Smooth muscle cell (in vitro differentiated cells): ENCODE data around the gene ZNF20. TPM values are rescaled to one million over a fixed set of nuclear protein-coding genes. Genes with fewer than 3 reads are reported as not detected.

Source experiments
- DNase-seq: peaks from one replicate; lab custom pipeline; 2025; ENCODE audit not compliant: unreplicated experiment; lab: John Stamatoyannopoulos, UW
- H2AFZ ChIP-seq: fragments of 200-600 bp; sonication (generic); 2 replicates; pipeline ENCODE4 v1.6.0; 2016; ENCODE audit warnings: antibody characterized with exemption, low read depth, mild to moderate bottlenecking
- H3F3A ChIP-seq: fragments of 200-600 bp; sonication (generic); 2 replicates; pipeline ENCODE4 v1.6.0; 2017; ENCODE audit warnings: antibody characterized with exemption, low read depth
- H3K27ac ChIP-seq: fragments of 200-600 bp; sonication (generic); 2 replicates; pipeline ENCODE4 v1.5.1; 2016; ENCODE audit warnings: low read depth, mild to moderate bottlenecking
- H3K27me3 ChIP-seq: fragments of 200-600 bp; sonication (generic); 2 replicates; pipeline ENCODE4 v1.6.1; 2016; ENCODE audit warnings: low read depth, mild to moderate bottlenecking
- H3K36me3 ChIP-seq: fragments of 200-600 bp; sonication (generic); 2 replicates; pipeline ENCODE4 v1.5.1; 2016; ENCODE audit warnings: low read depth
- H3K4me1 ChIP-seq: fragments of 200-600 bp; sonication (generic); 2 replicates; pipeline ENCODE4 v1.5.1; 2016; ENCODE audit warnings: low read depth
- H3K4me2 ChIP-seq: fragments of 200-600 bp; sonication (generic); 2 replicates; pipeline ENCODE4 v1.6.0; 2016; ENCODE audit warnings: mild to moderate bottlenecking
- H3K4me3 ChIP-seq: fragments of 200-600 bp; sonication (generic); 2 replicates; pipeline ENCODE4 v1.5.1; 2016; ENCODE audit warnings: mild to moderate bottlenecking
- H3K79me2 ChIP-seq: fragments of 200-600 bp; sonication (generic); 2 replicates; pipeline ENCODE4 v1.6.0; 2016; ENCODE audit warnings: low read depth, mild to moderate bottlenecking
- H3K9ac ChIP-seq: fragments of 200-600 bp; sonication (generic); 2 replicates; pipeline ENCODE4 v1.6.0; 2016; ENCODE audit warnings: low read depth
- H3K9me3 ChIP-seq: fragments of 200-600 bp; sonication (generic); replicated peaks from 2 replicates; pipeline ENCODE4 v1.5.1; 2016; ENCODE audit warnings: low read depth
- H4K20me1 ChIP-seq: fragments of 200-600 bp; sonication (generic); 2 replicates; pipeline ENCODE4 v1.6.0; 2016; ENCODE audit warnings: low read depth
- WGBS: methylation state at CpG from one replicate; pipeline ENCODE4 v1.1.7; 2016; ENCODE audit warnings: low lambda C conversion rate; 5-methylcytosine and 5-hydroxymethylcytosine counted together
- polyA plus RNA-seq: library from polyadenylated mRNA; unstranded; fragments of >200 nt; fragmentation: Nextera tagmentation; extraction: Ambion mirVana; gene quantifications from 2 replicates; pipeline ENCODE4 v1.2.1, GENCODE V29; 2016
- total RNA-seq: library from RNA; depleted of rRNA; stranded (reverse); fragments of >200 nt; gene quantifications from 2 replicates; pipeline ENCODE4 v1.2.3, GENCODE V29; 2014
- TF ChIP-seq, protein P1 (sequence below): fragments of 200-600 bp; sonication (generic); IDR thresholded peaks from 2 replicates; pipeline ENCODE4 v1.5.1; 2017; ENCODE audit warnings: borderline replicate concordance, mild to moderate bottlenecking, antibody characterized with exemption; ENCODE audit not compliant: insufficient read depth, poor library complexity, severe bottlenecking

Gene ZNF20
- total and polyA plus RNA-seq, 2 experiments from 2014 or later, result 0.46 to 1.3 TPM

DNA sequence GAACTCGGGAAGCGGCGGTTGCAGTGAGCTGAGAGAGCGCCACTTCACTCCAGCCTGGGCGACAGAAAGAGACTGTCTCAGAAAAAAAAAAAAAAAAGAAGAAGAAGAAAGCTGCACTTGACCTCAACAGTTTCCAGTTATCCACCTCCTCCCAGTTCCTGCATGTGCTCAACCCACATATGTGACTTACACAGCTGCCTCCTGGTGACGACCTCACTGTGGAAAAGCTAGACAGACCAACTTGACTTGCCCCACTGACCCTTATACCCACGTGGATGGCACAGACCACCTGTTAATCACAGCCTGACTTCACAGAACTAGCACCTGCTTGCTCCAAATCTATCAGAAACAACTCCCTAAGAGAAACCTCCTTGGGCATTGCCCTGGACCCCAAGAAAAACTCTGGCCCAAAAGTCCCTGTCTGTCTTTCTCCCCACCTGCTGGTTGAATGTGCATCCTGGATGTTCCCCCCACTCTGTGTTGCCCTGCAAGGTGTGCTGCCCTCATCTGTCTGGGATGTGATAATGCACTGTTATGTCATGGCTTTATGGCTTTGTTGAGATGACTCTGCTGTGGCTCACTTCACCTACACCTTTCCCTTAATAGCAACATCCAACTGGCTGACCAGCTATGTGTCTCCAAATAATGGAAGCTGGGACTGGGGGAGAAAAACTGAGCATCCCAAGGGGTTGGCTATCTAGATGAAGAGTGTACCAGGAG is 2.8 kb downstream of the ZNF20 start:
- peaks cover 39% of the 10 kb centered on the region for H3K36me3 ChIP-seq
- H3K4me2 ChIP-seq, result no peak overlapping the region
- peaks cover 16% of the 10 kb centered on the region for H3K4me1 ChIP-seq
- WGBS, result 84% methylated on average over 7 of the region's 7 CpGs
- H3K79me2 ChIP-seq, result peaks cover 25% of the 10 kb centered on the region
- no peak overlapping the region for H2AFZ ChIP-seq
- H3K9me3 ChIP-seq, result peaks cover 28% of the 10 kb centered on the region
- H3K9ac ChIP-seq, result no peak overlapping the region
- no peak overlapping the region for H3K4me3 ChIP-seq
- no peak overlapping the region for H3K27ac ChIP-seq
- DNase-seq, result no peak
- TF ChIP-seq, protein P1, sequence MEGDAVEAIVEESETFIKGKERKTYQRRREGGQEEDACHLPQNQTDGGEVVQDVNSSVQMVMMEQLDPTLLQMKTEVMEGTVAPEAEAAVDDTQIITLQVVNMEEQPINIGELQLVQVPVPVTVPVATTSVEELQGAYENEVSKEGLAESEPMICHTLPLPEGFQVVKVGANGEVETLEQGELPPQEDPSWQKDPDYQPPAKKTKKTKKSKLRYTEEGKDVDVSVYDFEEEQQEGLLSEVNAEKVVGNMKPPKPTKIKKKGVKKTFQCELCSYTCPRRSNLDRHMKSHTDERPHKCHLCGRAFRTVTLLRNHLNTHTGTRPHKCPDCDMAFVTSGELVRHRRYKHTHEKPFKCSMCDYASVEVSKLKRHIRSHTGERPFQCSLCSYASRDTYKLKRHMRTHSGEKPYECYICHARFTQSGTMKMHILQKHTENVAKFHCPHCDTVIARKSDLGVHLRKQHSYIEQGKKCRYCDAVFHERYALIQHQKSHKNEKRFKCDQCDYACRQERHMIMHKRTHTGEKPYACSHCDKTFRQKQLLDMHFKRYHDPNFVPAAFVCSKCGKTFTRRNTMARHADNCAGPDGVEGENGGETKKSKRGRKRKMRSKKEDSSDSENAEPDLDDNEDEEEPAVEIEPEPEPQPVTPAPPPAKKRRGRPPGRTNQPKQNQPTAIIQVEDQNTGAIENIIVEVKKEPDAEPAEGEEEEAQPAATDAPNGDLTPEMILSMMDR, result no peak
- H3F3A ChIP-seq, result no peaks in the 10 kb centered on the region
- H4K20me1 ChIP-seq, result no peaks in the 10 kb centered on the region
- H3K27me3 ChIP-seq, result no peaks in the 10 kb centered on the region

DNA sequence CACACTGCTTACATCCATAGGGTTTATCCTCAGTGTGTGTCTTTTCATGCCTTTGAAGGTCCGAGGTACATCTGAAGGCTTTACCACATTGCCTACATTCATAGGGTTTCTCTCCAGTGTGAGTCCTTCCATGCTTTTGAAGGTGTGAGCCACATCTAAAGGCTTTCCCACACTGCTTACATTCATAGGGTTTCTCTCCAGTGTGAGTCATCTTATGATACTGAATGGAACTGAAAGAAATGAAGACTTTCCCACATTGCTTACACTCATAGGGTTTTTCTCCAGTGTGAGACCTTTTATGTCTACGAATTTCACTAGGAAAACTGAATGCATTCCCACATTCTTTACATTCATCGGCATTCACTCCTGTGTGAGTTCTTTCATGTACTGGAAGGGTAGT is 7.1 kb downstream of the ZNF20 start:
- no peak overlapping the region for H3K9ac ChIP-seq
- H3K4me3 ChIP-seq, result no peak overlapping the region
- no peak overlapping the region for H2AFZ ChIP-seq
- no peak overlapping the region for H3K27ac ChIP-seq
- H3K4me2 ChIP-seq, result no peak overlapping the region
- DNase-seq, result no peak
- H3F3A ChIP-seq, result no peaks in the 10 kb centered on the region
- TF ChIP-seq, protein P1, result no peak
- no peaks in the 10 kb centered on the region for H3K27me3 ChIP-seq
- WGBS, result 100% methylated on average over 3 of the region's 3 CpGs
- H3K9me3 ChIP-seq, result peaks cover 37% of the 10 kb centered on the region
- H3K36me3 ChIP-seq, result peaks cover 52% of the 10 kb centered on the region
- H3K4me1 ChIP-seq, result no peaks in the 10 kb centered on the region
- H3K79me2 ChIP-seq, result peaks cover 9% of the 10 kb centered on the region
- H4K20me1 ChIP-seq, result no peaks in the 10 kb centered on the region

DNA sequence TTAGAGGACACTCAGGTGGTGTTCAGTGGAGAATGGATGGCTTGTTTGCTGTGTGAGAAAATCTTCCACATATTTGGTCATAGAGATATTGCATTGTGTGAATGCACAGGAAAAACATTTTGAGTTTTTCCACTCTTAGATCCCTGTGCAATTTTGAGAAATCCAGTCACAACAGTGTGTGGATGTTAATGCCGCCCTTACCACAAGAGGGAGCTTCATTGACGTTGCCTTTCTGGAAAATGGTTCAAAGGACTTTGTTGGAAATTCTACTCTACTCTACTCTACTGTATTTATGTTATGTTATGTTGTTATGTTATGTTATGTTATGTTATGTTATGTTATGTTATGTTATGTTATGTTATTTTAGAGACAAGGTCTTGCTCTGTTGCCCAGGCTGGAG is 13.4 kb downstream of the ZNF20 start:
- TF ChIP-seq, protein P1, result peak; percentile 35
- no peak overlapping the region for H3K27ac ChIP-seq
- 37% methylated on average over 2 of the region's 2 CpGs for WGBS
- no peaks in the 10 kb centered on the region for H3K79me2 ChIP-seq
- H3K36me3 ChIP-seq, result peaks cover 6% of the 10 kb centered on the region
- no peaks in the 10 kb centered on the region for H3F3A ChIP-seq
- H2AFZ ChIP-seq, result no peak overlapping the region
- no peaks in the 10 kb centered on the region for H3K27me3 ChIP-seq
- H3K9ac ChIP-seq, result no peak overlapping the region
- peaks cover 2% of the 10 kb centered on the region for H3K9me3 ChIP-seq
- no peak overlapping the region for H3K4me3 ChIP-seq
- no peak for DNase-seq
- no peaks in the 10 kb centered on the region for H3K4me1 ChIP-seq
- no peaks in the 10 kb centered on the region for H4K20me1 ChIP-seq
- no peak overlapping the region for H3K4me2 ChIP-seq
